ENCODE measurements around the gene SHB. TPM values are rescaled to one million over a fixed set of nuclear protein-coding genes. Genes with fewer than 3 reads are reported as not detected.

The SHB gene
- total RNA-seq, 1 experiment from 2014 or later = 12.2 TPM

DNA sequence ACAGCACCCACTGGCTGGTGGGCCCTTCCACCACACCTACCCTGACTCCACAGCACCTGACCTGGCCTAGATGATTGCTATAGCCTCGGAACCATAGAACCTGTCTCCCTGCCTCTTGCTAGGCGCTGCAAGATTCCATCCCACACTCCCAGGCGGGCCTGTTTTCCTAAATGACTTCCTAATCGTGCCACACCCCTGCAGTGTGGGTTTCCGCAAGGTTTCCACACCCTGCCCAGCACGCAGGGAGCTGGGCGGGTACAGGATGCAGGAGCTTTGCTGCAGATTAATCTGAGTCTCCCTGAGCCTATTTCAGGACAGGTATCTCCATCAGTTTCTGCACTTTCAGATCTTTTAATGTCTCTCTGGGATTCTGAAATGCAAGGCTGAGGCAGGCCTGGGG, 62.9 kb downstream of the SHB start (continued):
- TF ChIP-seq, protein P1, sequence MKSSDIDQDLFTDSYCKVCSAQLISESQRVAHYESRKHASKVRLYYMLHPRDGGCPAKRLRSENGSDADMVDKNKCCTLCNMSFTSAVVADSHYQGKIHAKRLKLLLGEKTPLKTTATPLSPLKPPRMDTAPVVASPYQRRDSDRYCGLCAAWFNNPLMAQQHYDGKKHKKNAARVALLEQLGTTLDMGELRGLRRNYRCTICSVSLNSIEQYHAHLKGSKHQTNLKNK (CRISPR knock-in tag; IDR thresholded peaks at IDR 0.05) = no peak
- TF ChIP-seq ESRRA (CRISPR knock-in tag; IDR thresholded peaks at IDR 0.05; ENCODE audit: borderline replicate concordance) (no peak), RORB (CRISPR knock-in tag; IDR thresholded peaks at IDR 0.05) (no peak), IRF2 (CRISPR knock-in tag; IDR thresholded peaks at IDR 0.05; ENCODE audit: borderline replicate concordance, low read depth) (no peak)

DNA sequence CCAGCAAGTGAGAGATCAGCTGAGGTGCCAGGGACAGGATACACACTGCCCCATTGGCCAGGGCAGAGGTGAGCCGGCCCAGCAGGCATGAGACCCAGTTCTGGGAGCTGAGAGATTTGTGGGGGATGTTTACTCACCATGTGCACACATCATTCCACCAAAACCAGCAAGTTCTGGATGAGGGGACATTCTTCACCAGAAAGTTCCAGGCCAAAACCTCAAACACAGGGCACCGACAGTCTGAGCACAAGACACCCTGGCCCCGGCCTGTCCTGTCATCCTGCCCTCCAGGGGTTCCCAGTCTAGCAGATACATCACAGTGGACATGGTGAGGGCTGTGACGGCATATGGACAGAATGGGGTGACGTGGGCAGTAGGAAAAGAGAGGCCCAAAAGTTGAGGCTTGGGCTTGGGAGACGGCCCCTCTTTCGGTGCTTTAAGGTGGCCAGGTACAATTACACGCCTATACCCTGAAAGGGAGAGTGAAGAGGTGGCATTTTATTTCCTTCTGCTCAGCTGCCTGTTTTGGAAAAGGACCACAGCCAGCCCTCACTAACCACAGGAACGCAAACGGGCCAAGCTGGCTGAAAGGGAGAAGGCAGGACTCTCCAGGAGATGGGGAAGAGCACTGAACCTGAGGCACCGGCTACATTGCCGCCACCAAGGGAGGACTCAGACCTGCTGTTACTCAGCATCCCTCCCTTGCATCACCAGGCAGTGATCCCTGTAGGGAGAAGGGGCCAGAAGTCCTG, 64.0 kb downstream of the SHB start:
- no peaks in the 10 kb centered on the region for H3K9me3 Mint-ChIP-seq
- no peaks in the 10 kb centered on the region for H3K36me3 Mint-ChIP-seq
- peaks cover 41% of the 10 kb centered on the region for H3K4me1 Mint-ChIP-seq
- TF ChIP-seq, protein P2, sequence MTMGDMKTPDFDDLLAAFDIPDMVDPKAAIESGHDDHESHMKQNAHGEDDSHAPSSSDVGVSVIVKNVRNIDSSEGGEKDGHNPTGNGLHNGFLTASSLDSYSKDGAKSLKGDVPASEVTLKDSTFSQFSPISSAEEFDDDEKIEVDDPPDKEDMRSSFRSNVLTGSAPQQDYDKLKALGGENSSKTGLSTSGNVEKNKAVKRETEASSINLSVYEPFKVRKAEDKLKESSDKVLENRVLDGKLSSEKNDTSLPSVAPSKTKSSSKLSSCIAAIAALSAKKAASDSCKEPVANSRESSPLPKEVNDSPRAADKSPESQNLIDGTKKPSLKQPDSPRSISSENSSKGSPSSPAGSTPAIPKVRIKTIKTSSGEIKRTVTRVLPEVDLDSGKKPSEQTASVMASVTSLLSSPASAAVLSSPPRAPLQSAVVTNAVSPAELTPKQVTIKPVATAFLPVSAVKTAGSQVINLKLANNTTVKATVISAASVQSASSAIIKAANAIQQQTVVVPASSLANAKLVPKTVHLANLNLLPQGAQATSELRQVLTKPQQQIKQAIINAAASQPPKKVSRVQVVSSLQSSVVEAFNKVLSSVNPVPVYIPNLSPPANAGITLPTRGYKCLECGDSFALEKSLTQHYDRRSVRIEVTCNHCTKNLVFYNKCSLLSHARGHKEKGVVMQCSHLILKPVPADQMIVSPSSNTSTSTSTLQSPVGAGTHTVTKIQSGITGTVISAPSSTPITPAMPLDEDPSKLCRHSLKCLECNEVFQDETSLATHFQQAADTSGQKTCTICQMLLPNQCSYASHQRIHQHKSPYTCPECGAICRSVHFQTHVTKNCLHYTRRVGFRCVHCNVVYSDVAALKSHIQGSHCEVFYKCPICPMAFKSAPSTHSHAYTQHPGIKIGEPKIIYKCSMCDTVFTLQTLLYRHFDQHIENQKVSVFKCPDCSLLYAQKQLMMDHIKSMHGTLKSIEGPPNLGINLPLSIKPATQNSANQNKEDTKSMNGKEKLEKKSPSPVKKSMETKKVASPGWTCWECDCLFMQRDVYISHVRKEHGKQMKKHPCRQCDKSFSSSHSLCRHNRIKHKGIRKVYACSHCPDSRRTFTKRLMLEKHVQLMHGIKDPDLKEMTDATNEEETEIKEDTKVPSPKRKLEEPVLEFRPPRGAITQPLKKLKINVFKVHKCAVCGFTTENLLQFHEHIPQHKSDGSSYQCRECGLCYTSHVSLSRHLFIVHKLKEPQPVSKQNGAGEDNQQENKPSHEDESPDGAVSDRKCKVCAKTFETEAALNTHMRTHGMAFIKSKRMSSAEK (CRISPR knock-in tag; IDR thresholded peaks at IDR 0.05; ENCODE audit: borderline replicate concordance) = no peak
- TF ChIP-seq, protein P3, sequence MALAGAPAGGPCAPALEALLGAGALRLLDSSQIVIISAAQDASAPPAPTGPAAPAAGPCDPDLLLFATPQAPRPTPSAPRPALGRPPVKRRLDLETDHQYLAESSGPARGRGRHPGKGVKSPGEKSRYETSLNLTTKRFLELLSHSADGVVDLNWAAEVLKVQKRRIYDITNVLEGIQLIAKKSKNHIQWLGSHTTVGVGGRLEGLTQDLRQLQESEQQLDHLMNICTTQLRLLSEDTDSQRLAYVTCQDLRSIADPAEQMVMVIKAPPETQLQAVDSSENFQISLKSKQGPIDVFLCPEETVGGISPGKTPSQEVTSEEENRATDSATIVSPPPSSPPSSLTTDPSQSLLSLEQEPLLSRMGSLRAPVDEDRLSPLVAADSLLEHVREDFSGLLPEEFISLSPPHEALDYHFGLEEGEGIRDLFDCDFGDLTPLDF (CRISPR knock-in tag; IDR thresholded peaks at IDR 0.05) = no peak
- H3K27ac Mint-ChIP-seq = no peak overlapping the region; the same call in 1 of the 2 replicates
- no peak overlapping the region for H3K4me3 Mint-ChIP-seq
- ChIA-PET CTCF (no interaction called here), POLR2A (no interaction called here)
- ATAC-seq (no peak), DNase-seq (ENCODE audit: low spot score) (no peak)
- H3K27me3 Mint-ChIP-seq (ENCODE audit: low read depth) = no peaks in the 10 kb centered on the region

DNA sequence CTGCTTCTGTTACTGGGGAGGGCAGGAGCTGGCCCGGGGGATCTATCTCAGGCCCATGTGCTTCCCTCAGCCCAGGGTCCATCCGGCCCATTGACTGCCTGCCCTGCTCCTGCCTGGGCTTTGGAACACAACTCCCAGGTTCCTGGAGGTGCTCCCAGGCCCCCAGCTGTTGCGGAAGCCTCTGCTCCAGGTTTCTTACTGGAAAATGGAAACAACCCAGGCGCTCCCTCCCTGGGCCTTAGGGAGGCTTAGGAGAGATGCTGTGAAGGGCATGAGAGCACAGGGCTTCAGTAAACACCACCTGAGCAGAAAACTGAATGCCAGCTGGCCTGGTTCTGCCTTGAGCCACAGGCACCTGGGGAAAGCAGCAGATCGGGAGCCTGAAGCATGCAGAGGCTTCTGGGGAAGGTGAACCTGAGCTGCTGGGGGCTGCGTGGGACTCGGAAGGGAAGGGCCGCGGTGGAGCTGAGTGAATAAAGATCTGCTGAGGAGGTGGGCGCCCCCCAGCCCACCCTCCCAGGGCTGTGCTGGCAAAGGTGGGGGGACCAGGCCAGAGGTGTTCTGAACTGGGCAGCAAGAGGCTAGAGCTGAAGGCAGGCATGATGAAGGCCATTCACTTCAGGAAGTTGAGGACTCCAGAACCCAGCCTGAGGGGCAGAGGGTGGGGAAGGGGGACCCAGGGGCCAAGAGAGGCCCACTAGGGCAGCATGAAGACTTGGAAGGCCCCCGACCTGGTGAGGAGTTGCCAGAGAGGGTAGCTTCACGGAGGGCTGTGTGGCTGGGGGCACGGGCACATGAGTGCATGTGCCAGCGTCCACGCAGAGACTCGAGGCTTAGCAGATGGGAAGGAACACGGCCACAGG, 64.8 kb downstream of the SHB start:
- H3K4me3 Mint-ChIP-seq = no peak overlapping the region
- ChIA-PET CTCF (interaction anchor here (1.1 kb wide), 1 partner anchor 91 kb away, joined by 4 read pairs; no protein-coding TSS in a partner anchor), POLR2A (no interaction called here)
- DNase-seq (ENCODE audit: low spot score) (no peak), ATAC-seq (no peak)
- H3K27me3 Mint-ChIP-seq (ENCODE audit: low read depth) = no peaks in the 10 kb centered on the region
- H3K36me3 Mint-ChIP-seq = no peaks in the 10 kb centered on the region
- peaks cover 43% of the 10 kb centered on the region for H3K4me1 Mint-ChIP-seq
- H3K27ac Mint-ChIP-seq = no peak overlapping the region; the same call in 1 of the 2 replicates
- no peaks in the 10 kb centered on the region for H3K9me3 Mint-ChIP-seq
- TF ChIP-seq ETV6 (CRISPR knock-in tag; IDR thresholded peaks at IDR 0.05) (no peak), TCF7 (CRISPR knock-in tag; IDR thresholded peaks at IDR 0.05; ENCODE audit: low read depth) (no peak), NFYB (CRISPR knock-in tag; conservative IDR thresholded peaks at IDR 0.05; ENCODE audit: low read depth) (no peak)
- TF ChIP-seq, protein P4, sequence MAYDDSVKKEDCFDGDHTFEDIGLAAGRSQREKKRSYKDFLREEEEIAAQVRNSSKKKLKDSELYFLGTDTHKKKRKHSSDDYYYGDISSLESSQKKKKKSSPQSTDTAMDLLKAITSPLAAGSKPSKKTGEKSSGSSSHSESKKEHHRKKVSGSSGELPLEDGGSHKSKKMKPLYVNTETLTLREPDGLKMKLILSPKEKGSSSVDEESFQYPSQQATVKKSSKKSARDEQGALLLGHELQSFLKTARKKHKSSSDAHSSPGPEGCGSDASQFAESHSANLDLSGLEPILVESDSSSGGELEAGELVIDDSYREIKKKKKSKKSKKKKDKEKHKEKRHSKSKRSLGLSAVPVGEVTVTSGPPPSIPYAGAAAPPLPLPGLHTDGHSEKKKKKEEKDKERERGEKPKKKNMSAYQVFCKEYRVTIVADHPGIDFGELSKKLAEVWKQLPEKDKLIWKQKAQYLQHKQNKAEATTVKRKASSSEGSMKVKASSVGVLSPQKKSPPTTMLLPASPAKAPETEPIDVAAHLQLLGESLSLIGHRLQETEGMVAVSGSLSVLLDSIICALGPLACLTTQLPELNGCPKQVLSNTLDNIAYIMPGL (CRISPR knock-in tag; IDR thresholded peaks at IDR 0.05) = no peak
- TF ChIP-seq, protein P5, sequence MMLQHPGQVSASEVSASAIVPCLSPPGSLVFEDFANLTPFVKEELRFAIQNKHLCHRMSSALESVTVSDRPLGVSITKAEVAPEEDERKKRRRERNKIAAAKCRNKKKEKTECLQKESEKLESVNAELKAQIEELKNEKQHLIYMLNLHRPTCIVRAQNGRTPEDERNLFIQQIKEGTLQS (CRISPR knock-in tag; conservative IDR thresholded peaks at IDR 0.05) = no peak
- TF ChIP-seq, protein P6, sequence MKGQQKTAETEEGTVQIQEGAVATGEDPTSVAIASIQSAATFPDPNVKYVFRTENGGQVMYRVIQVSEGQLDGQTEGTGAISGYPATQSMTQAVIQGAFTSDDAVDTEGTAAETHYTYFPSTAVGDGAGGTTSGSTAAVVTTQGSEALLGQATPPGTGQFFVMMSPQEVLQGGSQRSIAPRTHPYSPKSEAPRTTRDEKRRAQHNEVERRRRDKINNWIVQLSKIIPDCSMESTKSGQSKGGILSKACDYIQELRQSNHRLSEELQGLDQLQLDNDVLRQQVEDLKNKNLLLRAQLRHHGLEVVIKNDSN (CRISPR knock-in tag; IDR thresholded peaks at IDR 0.05) = no peak
- TF ChIP-seq, protein P7, sequence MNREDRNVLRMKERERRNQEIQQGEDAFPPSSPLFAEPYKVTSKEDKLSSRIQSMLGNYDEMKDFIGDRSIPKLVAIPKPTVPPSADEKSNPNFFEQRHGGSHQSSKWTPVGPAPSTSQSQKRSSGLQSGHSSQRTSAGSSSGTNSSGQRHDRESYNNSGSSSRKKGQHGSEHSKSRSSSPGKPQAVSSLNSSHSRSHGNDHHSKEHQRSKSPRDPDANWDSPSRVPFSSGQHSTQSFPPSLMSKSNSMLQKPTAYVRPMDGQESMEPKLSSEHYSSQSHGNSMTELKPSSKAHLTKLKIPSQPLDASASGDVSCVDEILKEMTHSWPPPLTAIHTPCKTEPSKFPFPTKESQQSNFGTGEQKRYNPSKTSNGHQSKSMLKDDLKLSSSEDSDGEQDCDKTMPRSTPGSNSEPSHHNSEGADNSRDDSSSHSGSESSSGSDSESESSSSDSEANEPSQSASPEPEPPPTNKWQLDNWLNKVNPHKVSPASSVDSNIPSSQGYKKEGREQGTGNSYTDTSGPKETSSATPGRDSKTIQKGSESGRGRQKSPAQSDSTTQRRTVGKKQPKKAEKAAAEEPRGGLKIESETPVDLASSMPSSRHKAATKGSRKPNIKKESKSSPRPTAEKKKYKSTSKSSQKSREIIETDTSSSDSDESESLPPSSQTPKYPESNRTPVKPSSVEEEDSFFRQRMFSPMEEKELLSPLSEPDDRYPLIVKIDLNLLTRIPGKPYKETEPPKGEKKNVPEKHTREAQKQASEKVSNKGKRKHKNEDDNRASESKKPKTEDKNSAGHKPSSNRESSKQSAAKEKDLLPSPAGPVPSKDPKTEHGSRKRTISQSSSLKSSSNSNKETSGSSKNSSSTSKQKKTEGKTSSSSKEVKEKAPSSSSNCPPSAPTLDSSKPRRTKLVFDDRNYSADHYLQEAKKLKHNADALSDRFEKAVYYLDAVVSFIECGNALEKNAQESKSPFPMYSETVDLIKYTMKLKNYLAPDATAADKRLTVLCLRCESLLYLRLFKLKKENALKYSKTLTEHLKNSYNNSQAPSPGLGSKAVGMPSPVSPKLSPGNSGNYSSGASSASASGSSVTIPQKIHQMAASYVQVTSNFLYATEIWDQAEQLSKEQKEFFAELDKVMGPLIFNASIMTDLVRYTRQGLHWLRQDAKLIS (CRISPR knock-in tag; IDR thresholded peaks at IDR 0.05; ENCODE audit: borderline replicate concordance) = no peak
- TF ChIP-seq, protein P8, sequence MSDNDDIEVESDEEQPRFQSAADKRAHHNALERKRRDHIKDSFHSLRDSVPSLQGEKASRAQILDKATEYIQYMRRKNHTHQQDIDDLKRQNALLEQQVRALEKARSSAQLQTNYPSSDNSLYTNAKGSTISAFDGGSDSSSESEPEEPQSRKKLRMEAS (CRISPR knock-in tag; IDR thresholded peaks at IDR 0.05) = no peak

Measured in WTC11 (cell line).